HS-27A (cell line): ENCODE measurements around the gene EDA.
"Not testable (repeated sequence)": the region's sequence is repeated elsewhere in the genome, so short reads cannot be mapped to it uniquely, and the experiment has no call there.

ENCODE experiments used
- DNase-seq: peaks from one replicate; pipeline ENCODE4 v3.0.0-alpha.2; 2012; ENCODE audit warnings: low read depth, missing footprints

EDA gene

GRCh38 chrX:69959712-69960111 is 343.8 kb downstream of the EDA start:
- no peak for DNase-seq

- DNase-seq, result no peak
Observed at GRCh38 chrX:69961365-69962072, 345.6 kb downstream of the EDA start.

GRCh38 chrX:69968950-69969349 is 353.0 kb downstream of the EDA start:
- DNase-seq, result no peak

GRCh38 chrX:69969460-69969859 is 353.5 kb downstream of the EDA start:
- no peak for DNase-seq

DNA sequence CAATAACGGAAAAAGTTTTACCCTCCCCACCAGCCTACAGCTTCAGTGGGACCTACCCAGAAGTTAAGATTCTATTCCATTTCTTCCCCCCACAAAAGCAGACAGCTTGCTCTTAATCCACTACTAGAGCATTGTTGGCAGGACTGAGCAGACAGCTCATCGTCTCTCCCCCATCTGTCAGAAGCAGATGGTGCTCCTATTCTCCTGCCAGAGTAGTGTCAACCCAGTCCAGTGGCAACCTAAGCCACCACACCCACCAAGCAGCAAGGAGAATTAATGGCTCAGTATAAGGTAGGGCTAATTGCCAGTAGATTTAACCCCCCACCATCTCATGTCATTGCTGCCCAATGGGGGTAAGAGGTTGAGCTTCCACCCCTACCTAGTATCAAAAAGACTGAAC is 371.8 kb downstream of the EDA start:
- no peak for DNase-seq

DNA sequence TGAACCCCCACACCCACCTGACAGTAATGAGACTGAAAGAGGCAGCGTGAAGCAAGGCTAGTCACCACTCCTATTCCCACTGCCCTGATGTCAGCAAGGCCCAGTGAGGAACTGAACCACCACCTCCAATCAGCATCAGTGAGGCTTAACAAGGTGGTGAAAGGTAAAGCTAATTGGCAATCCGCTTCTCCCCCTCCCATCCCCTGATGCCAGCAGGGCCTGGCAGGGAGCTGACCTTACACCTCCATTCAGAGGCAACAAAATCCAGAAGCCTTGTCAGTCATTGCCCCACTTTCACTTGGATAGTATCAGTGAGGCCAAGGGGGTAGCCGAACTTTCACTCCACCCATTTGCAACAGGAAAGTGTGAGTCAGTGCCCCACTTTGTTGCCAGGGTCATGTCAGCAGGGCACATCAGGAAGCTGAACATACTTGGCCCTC is 373.1 kb downstream of the EDA start:
- DNase-seq, result no peak

DNA sequence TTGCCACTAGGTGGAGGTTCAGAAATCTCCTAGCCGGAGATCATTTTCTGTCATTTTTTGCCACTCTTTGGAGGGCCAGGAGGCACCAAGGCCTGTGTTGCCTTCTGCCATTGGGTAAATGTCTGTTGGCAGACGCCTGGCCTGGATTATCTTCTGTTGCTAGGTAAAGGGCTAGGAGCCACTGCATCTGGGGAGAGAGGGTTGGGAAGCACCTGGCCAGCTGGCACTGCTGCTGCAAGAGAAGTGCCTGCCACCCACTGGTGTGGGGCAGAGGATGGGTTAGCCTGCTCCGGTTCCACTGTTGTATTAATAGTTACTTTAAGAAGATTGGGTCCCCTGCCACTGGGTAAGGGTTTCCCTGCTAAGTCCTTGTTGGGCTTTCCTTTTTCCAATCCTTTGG is 375.8 kb downstream of the EDA start:
- DNase-seq, result no peak

- DNase-seq, result no peak
Observed at GRCh38 chrX:69993494-69993893, 377.6 kb downstream of the EDA start.

DNA sequence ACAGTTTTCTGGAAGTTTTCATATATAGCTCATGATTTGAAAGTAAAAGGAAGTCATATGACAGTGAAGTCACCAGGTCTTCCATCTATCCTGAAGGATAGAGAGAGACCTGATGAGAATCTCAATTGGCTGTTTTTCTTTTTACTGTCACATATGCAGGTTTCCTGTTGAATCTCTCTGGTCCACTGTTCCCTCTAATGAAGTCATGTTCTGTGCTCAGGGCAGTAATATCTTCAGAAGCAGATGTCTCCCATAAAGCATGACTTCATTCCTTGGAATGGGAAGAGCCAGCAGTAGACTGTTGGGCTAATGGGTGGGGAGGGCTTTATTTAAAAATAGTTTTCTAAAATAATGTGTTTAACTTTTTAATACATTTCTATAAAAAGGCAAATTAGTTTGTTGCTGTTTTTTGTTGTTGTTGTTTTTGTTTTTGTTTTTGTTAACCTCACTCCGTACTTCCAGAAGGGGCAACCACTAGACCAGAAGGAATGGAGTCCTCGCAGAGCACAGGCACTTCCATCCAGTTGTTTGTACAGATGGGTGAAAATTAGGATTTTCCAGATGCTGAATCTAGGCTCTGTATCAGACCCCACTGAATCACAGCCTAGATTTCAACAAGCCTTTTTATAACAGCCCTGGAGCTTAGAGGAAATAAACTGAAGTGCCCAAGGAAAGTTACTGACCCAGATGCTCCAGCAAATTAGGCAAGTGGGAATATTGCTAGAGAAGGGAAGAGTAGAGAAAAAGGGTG is 379.6 kb downstream of the EDA start:
- no peak for DNase-seq

DNA sequence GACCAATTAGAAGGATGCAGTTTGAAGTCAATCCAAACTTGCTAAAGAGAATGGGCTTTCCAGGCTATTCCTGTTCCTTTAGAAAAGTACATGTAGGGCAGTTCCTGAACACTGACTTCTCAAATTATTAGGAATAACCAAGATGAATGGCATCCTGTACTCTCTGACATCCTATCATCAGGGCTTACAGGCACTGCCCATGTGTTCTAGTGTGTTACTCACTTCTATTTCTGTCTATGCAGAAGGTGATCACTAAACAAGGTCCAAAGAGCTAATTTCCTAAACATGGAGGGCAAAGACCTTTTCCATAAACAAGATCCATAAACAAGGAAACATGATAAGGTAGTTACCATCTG is 380.2 kb downstream of the EDA start:
- no peak for DNase-seq

GRCh38 chrX:69998299-69998698 is 382.4 kb downstream of the EDA start:
- DNase-seq, result not testable (repeated sequence)

GRCh38 chrX:70001269-70001668 is 385.4 kb downstream of the EDA start:
- no peak for DNase-seq

- no peak for DNase-seq
Observed at GRCh38 chrX:70001708-70002341, 385.9 kb downstream of the EDA start.

- no peak for DNase-seq
Observed at GRCh38 chrX:70007946-70008345, 392.0 kb downstream of the EDA start.

- DNase-seq, result no peak
Observed at GRCh38 chrX:70009049-70009448, 393.1 kb downstream of the EDA start.

DNA sequence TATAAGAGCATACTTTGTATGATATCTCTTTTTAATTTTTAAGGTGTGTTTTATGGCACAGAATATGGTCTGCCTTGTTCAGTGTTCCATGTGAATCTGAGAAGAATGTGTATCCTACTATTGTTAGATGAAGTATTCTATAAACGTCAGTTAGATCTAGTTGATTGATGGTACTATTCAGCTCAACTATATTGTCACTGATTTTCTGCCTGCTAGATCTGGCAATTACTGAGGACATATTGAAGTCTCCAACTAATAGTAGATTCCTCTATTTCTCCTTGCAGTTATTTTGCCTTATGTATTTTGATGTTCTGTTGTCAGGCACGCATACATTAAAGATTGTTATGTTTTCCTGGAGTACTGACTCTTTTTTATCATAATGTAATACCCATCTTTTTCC is 394.1 kb downstream of the EDA start:
- no peak for DNase-seq

- no peak for DNase-seq
Observed at GRCh38 chrX:70012756-70013155, 396.8 kb downstream of the EDA start.

DNA sequence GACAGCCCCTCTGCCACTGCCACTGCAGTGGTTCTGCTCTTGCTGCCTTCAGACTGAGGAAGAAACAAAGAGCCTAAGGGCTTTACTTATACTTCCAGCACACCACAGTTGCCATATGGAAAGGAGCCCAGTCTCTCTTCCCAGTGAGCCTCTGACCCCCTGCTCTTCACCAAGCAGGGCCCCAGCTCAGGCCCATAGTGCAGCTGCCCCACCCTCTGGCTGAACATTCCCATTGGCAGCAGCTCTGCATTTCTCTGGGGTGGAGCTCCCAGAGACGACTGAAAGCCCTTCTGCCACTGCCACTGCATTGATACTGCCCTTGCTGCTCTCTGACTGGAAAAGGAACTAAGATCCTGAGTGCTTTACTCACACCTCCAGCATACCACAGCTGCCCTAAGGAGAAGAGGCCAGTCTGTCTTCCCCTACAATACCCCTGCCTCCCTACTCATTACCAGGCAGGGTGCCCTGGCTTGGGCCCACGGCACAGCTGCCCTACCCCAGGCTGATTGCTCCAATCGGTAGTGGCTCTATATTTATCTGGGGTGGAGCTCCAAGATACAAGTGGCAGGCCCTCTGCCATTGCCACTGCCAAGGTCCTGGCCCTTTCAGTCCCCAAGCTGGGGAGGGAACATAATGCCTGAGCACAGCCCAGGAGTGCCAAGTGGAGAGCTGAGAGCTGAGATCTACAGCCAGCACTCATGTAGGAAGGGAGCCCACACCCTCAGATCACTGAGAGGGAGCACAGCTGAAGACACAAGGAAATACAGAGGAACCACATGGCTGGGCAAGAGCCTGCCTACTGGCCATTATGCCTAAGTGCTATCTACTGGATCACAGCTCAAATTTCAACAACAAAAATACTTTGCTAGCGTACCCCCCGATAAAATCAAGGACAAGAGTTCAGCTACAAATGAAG is 397.8 kb downstream of the EDA start:
- DNase-seq, result no peak

GRCh38 chrX:70016513-70016912 is 400.6 kb downstream of the EDA start:
- no peak for DNase-seq

- DNase-seq, result no peak
Observed at GRCh38 chrX:70022616-70023015, 406.7 kb downstream of the EDA start.

DNA sequence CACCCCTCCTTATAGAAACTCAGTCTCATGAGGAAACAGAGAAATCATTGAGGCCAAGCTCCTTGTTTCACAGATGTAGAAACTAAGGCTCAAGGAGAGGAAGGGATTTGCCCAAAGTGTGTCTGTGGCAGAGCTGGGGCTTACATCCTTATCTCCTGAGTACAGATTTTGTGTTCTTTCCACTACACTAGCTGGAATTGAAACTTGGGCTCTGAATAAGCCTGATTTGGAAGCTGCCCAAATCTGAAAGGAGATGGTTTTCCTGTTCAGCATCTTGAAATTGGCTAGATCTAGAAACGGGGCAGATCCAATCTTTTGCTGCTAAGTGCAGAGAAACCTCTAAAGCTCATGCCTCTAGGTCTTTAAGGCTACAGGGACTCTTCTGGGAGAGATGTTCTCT is 409.6 kb downstream of the EDA start:
- DNase-seq, result no peak
